Type B pancreatic cell (in vitro differentiated cells): ENCODE results near the gene GNGT1. TPM values are rescaled to one million over a fixed set of nuclear protein-coding genes. Genes with fewer than 3 reads are reported as not detected.

Experiments used
- DNase-seq: peaks from one replicate; pipeline ENCODE4 v3.0.0; 2021; ENCODE audit warnings: mixed read lengths; ENCODE audit not compliant: unreplicated experiment; ENCODE audit errors: extremely low spot score
- H3K27ac Mint-ChIP-seq: 2 replicates; pipeline ENCODE4 v1.8.0; 2021; ENCODE audit warnings: mild to moderate bottlenecking, mixed read lengths
- H3K27me3 Mint-ChIP-seq: 2 replicates; pipeline ENCODE4 v1.8.0; 2021; ENCODE audit warnings: mixed read lengths
- H3K36me3 Mint-ChIP-seq: 2 replicates; pipeline ENCODE4 v1.8.0; 2021; ENCODE audit warnings: mixed read lengths
- H3K4me1 Mint-ChIP-seq: one replicate; pipeline ENCODE4 v1.8.0; 2021; ENCODE audit warnings: mixed read lengths; ENCODE audit not compliant: unreplicated experiment
- H3K4me3 Mint-ChIP-seq: 2 replicates; pipeline ENCODE4 v1.8.0; 2021; ENCODE audit warnings: mild to moderate bottlenecking, mixed read lengths
- H3K9me3 Mint-ChIP-seq: 2 replicates; pipeline ENCODE4 v1.8.0; 2021; ENCODE audit warnings: mixed read lengths
- CTCF ChIP-seq: fragments of 200-600 bp; sonication (generic); conservative IDR thresholded peaks from 2 replicates; pipeline ENCODE4 v1.5.0; 2021; ENCODE audit warnings: antibody characterized with exemption, mild to moderate bottlenecking
- total RNA-seq: library from RNA; stranded (reverse); gene quantifications from 2 replicates; pipeline ENCODE4 v1.2.1, GENCODE V29; 2021; ENCODE audit warnings: low replicate concordance

Gene GNGT1
- total RNA-seq, 1 donor from 2014 or later, result not detected

GRCh38 chr7:93938293-93938692, 31.9 kb downstream of the GNGT1 start:
- Mint-ChIP-seq H3K27me3 (peaks cover 25% of the 10 kb centered on the region), H3K36me3 (no peaks in the 10 kb centered on the region), H3K4me3 (no peak overlapping the region), H3K9me3 (no peaks in the 10 kb centered on the region), H3K27ac (no peak overlapping the region), H3K4me1 (peaks cover 6% of the 10 kb centered on the region)
- DNase-seq, result no peak
- no peak for TF ChIP-seq CTCF

- DNase-seq, result no peak
- Mint-ChIP-seq H3K27me3 (peaks cover 18% of the 10 kb centered on the region), H3K9me3 (no peaks in the 10 kb centered on the region), H3K36me3 (no peaks in the 10 kb centered on the region), H3K4me1 (peaks cover 6% of the 10 kb centered on the region), H3K4me3 (no peak overlapping the region), H3K27ac (no peak overlapping the region)
- no peak for TF ChIP-seq CTCF
Observed at GRCh38 chr7:93941945-93942344, 35.6 kb downstream of the GNGT1 start.

GRCh38 chr7:93943816-93944540, 37.6 kb downstream of the GNGT1 start:
- no peak for DNase-seq
- peaks cover 6% of the 10 kb centered on the region for H3K4me1 Mint-ChIP-seq
- no peaks in the 10 kb centered on the region for H3K9me3 Mint-ChIP-seq
- H3K27me3 Mint-ChIP-seq, result peaks cover 10% of the 10 kb centered on the region
- no peaks in the 10 kb centered on the region for H3K36me3 Mint-ChIP-seq
- H3K4me3 Mint-ChIP-seq, result no peak overlapping the region
- H3K27ac Mint-ChIP-seq, result no peak overlapping the region
- TF ChIP-seq CTCF, result no peak

- no peak for DNase-seq
- H3K27ac Mint-ChIP-seq, result no peak overlapping the region
- TF ChIP-seq CTCF, result no peak
- peaks cover 10% of the 10 kb centered on the region for H3K27me3 Mint-ChIP-seq
- no peak overlapping the region for H3K4me3 Mint-ChIP-seq
- H3K9me3 Mint-ChIP-seq, result no peaks in the 10 kb centered on the region
- H3K36me3 Mint-ChIP-seq, result no peaks in the 10 kb centered on the region
- peaks cover 3% of the 10 kb centered on the region for H3K4me1 Mint-ChIP-seq
Observed at GRCh38 chr7:93944673-93945072, 38.3 kb downstream of the GNGT1 start.

GRCh38 chr7:93945083-93945482, 38.7 kb downstream of the GNGT1 start:
- Mint-ChIP-seq H3K9me3 (no peaks in the 10 kb centered on the region), H3K4me3 (no peak overlapping the region), H3K27me3 (peaks cover 5% of the 10 kb centered on the region), H3K4me1 (no peaks in the 10 kb centered on the region), H3K27ac (no peak overlapping the region), H3K36me3 (no peaks in the 10 kb centered on the region)
- no peak for DNase-seq
- no peak for TF ChIP-seq CTCF
